GM19193 (cell line): ENCODE measurements around the gene JAK2.
A peak's percentile ranks its signal among the peaks of the same experiment; 100 is the strongest.

Source experiments
- POLR2A ChIP-seq: IDR thresholded peaks from 4 replicates; pipeline ENCODE4 v1.6.1; 2011; ENCODE audit not compliant: insufficient read depth, insufficient read length; ENCODE audit errors: extremely low read depth

JAK2 gene

GRCh38 chr9:4979239-4979638 is 5.8 kb upstream of the JAK2 start:
- no peak for TF ChIP-seq POLR2A

GRCh38 chr9:4980086-4980727 is 4.9 kb upstream of the JAK2 start:
- no peak for TF ChIP-seq POLR2A

GRCh38 chr9:4982721-4983482 is 2.2 kb upstream of the JAK2 start:
- TF ChIP-seq POLR2A = no peak

GRCh38 chr9:4983601-4984165 is 1.4 kb upstream of the JAK2 start:
- TF ChIP-seq POLR2A = peak; percentile 12

- no peak for TF ChIP-seq POLR2A
Measured at GRCh38 chr9:4984171-4984620, 876 bp upstream of the JAK2 start.

GRCh38 chr9:4985386-4986266 is 554 bp downstream of the JAK2 start:
- no peak for TF ChIP-seq POLR2A

- no peak for TF ChIP-seq POLR2A
Measured at GRCh38 chr9:4986296-4986695, 1.2 kb downstream of the JAK2 start.

GRCh38 chr9:4986783-4987182 is 1.7 kb downstream of the JAK2 start:
- TF ChIP-seq POLR2A = no peak

- no peak for TF ChIP-seq POLR2A
Measured at GRCh38 chr9:4987961-4988421, 2.9 kb downstream of the JAK2 start.

GRCh38 chr9:4992872-4993271 is 7.8 kb downstream of the JAK2 start:
- TF ChIP-seq POLR2A = no peak

- no peak for TF ChIP-seq POLR2A
Measured at GRCh38 chr9:4994166-4994890, 9.3 kb downstream of the JAK2 start.

GRCh38 chr9:4997196-4997595 is 12.1 kb downstream of the JAK2 start:
- TF ChIP-seq POLR2A = no peak

- TF ChIP-seq POLR2A = no peak
Measured at GRCh38 chr9:4997631-4998030, 12.6 kb downstream of the JAK2 start.

- no peak for TF ChIP-seq POLR2A
Measured at GRCh38 chr9:5002811-5003210, 17.7 kb downstream of the JAK2 start.
